MCF 10A (cell line): ENCODE data around the gene CABLES1. TPM values are rescaled to one million over a fixed set of nuclear protein-coding genes. Genes with fewer than 3 reads are reported as not detected.

Experiments used
- BruUV-seq: library from RNA; stranded (reverse); fragments of 400-500 nt; replicated peaks from 2 replicates; lab custom pipeline; 2021; lab: Mats Ljungman, UMichigan
- CTCF ChIA-PET: fragments of 300-600 bp; sonication (Branson Sonifier 250); formaldehyde crosslinking; extraction: SDS; loops from one replicate; lab custom pipeline; 2021; ENCODE audit warnings: antibody characterized with exemption, inconsistent platforms; lab: Yijun Ruan, JAX
- POLR2A ChIA-PET: fragments of 300-600, 350-650 bp; sonication (Branson Sonifier 250); formaldehyde crosslinking; extraction: SDS; loops from one replicate; lab custom pipeline; 2020; ENCODE audit warnings: antibody characterized with exemption, inconsistent platforms; lab: Yijun Ruan, JAX
- DNase-seq: peaks from one replicate; pipeline ENCODE4 v3.0.0-alpha.2; 2018; ENCODE audit not compliant: unreplicated experiment
- H3K27ac Mint-ChIP-seq: one replicate; pipeline ENCODE4 v1.8.0; 2022; ENCODE audit warnings: mild to moderate bottlenecking, low read depth, mixed read lengths; ENCODE audit not compliant: unreplicated experiment
- H3K27me3 Mint-ChIP-seq: one replicate; pipeline ENCODE4 v1.8.0; 2022; ENCODE audit warnings: mixed read lengths; ENCODE audit not compliant: insufficient read depth, unreplicated experiment
- H3K36me3 Mint-ChIP-seq: one replicate; pipeline ENCODE4 v1.8.0; 2022; ENCODE audit warnings: mild to moderate bottlenecking, moderate library complexity, mixed read lengths; ENCODE audit not compliant: insufficient read depth, unreplicated experiment
- H3K4me1 Mint-ChIP-seq: one replicate; pipeline ENCODE4 v1.8.0; 2022; ENCODE audit warnings: mixed read lengths; ENCODE audit not compliant: insufficient read depth, unreplicated experiment
- H3K4me3 Mint-ChIP-seq: one replicate; pipeline ENCODE4 v1.8.0; 2022; ENCODE audit warnings: mild to moderate bottlenecking, moderate library complexity, mixed read lengths; ENCODE audit not compliant: unreplicated experiment
- H3K9me3 Mint-ChIP-seq: one replicate; pipeline ENCODE4 v1.8.0; 2022; ENCODE audit warnings: mixed read lengths; ENCODE audit not compliant: unreplicated experiment
- intact Hi-C: fragments of 100-400 bp; cut with micrococcal nuclease; formaldehyde crosslinking; loops from 2 replicates; pipeline ENCODE4 v1.14.1; 2022
- total RNA-seq: library from RNA; stranded (reverse); gene quantifications from 2 replicates; pipeline ENCODE4 v1.2.3, GENCODE V29; 2022
- TF ChIP-seq, protein P1 (sequence below): fragments of 200-600 bp; IDR thresholded peaks from one replicate; pipeline ENCODE4 v1.8.0; 2022; ENCODE audit warnings: antibody characterized with exemption, mild to moderate bottlenecking; ENCODE audit not compliant: unreplicated experiment

Gene CABLES1
- total RNA-seq, 1 experiment from 2014 or later, result 3.2 TPM

DNA sequence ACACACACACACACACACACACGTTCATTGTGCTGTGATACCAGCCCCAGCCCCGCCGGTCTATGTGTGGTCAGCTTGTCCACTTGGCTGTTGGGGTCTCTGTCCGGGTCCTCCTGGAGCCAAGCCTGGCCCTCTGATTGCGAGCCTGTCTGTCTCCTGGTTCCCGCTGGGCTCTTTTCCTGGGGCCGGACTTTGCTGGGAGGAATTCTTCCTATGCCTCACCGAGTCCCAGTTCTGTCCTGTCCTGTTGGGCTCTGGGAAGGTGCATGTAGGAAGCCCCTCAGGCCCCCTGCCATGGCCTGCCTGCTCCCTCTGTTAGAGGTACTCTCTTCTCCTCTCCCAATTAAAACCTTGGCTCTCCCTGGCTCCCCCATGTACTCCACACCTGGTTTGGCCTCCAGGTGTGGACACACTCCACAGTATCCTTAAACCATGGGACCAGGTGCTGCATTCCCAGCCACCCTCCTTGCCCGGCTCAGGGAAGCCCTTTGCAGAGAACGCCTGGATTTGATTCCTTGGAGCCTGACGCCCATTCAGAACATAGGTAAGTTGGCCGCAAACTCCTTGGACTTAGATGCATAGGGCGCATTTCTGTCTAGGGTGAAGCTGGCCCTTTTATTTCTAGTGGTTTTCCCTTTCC lies 42.3 kb downstream of the CABLES1 start:
- TF ChIP-seq, protein P1, sequence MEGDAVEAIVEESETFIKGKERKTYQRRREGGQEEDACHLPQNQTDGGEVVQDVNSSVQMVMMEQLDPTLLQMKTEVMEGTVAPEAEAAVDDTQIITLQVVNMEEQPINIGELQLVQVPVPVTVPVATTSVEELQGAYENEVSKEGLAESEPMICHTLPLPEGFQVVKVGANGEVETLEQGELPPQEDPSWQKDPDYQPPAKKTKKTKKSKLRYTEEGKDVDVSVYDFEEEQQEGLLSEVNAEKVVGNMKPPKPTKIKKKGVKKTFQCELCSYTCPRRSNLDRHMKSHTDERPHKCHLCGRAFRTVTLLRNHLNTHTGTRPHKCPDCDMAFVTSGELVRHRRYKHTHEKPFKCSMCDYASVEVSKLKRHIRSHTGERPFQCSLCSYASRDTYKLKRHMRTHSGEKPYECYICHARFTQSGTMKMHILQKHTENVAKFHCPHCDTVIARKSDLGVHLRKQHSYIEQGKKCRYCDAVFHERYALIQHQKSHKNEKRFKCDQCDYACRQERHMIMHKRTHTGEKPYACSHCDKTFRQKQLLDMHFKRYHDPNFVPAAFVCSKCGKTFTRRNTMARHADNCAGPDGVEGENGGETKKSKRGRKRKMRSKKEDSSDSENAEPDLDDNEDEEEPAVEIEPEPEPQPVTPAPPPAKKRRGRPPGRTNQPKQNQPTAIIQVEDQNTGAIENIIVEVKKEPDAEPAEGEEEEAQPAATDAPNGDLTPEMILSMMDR, result no peak
- CTCF ChIA-PET, result no interaction called here
- H3K9me3 Mint-ChIP-seq, result no peaks in the 10 kb centered on the region
- intact Hi-C loops, result no loop called here
- no peak overlapping the region for H3K27ac Mint-ChIP-seq
- peaks cover 6% of the 10 kb centered on the region for H3K4me1 Mint-ChIP-seq
- H3K4me3 Mint-ChIP-seq, result no peak overlapping the region
- no peaks in the 10 kb centered on the region for H3K27me3 Mint-ChIP-seq
- no peaks in the 10 kb centered on the region for H3K36me3 Mint-ChIP-seq
- no peak for DNase-seq
- no TSS peak for BruUV-seq
- POLR2A ChIA-PET, result no interaction called here

- Mint-ChIP-seq H3K4me3 (no peak overlapping the region), H3K27ac (no peak overlapping the region), H3K36me3 (no peaks in the 10 kb centered on the region), H3K4me1 (peaks cover 6% of the 10 kb centered on the region), H3K9me3 (no peaks in the 10 kb centered on the region), H3K27me3 (no peaks in the 10 kb centered on the region)
- no TSS peak for BruUV-seq
- no peak for DNase-seq
- POLR2A ChIA-PET, result no interaction called here
- intact Hi-C loops, result no loop called here
- TF ChIP-seq, protein P1, result no peak
- CTCF ChIA-PET, result no interaction called here
Observed at GRCh38 chr18:23178201-23178600, 42.9 kb downstream of the CABLES1 start.

DNA sequence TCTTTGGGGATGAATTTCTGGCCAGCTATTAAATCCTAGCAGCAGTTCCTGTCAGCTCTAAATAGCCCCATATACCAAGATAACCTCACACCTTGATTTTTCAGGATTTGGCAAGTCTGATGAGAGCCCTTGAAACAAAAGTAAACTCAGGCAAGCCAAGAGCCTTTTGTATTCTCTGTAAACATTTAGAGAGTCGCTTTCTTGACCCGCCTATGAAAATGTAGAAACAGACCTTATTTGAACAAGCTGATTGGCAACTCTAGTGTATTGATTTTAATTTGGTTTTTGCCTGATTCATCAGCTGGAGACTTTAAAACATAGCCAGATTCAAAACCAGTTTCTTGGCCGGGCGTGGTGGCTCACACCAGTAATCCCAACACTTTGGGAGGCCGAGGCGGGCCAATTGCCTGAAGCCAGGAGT lies 43.4 kb downstream of the CABLES1 start:
- no peaks in the 10 kb centered on the region for H3K36me3 Mint-ChIP-seq
- ChIA-PET POLR2A (interaction anchor here (1.0 kb wide), 1 partner anchor 44 kb away, joined by 4 read pairs; the partner anchor contains the start of gene CABLES1), CTCF (no interaction called here)
- BruUV-seq, result no TSS peak
- intact Hi-C loops, result no loop called here
- no peaks in the 10 kb centered on the region for H3K27me3 Mint-ChIP-seq
- H3K4me1 Mint-ChIP-seq, result peaks cover 6% of the 10 kb centered on the region
- no peak overlapping the region for H3K27ac Mint-ChIP-seq
- no peak overlapping the region for H3K4me3 Mint-ChIP-seq
- TF ChIP-seq, protein P1, result no peak
- DNase-seq, result no peak
- no peaks in the 10 kb centered on the region for H3K9me3 Mint-ChIP-seq

DNA sequence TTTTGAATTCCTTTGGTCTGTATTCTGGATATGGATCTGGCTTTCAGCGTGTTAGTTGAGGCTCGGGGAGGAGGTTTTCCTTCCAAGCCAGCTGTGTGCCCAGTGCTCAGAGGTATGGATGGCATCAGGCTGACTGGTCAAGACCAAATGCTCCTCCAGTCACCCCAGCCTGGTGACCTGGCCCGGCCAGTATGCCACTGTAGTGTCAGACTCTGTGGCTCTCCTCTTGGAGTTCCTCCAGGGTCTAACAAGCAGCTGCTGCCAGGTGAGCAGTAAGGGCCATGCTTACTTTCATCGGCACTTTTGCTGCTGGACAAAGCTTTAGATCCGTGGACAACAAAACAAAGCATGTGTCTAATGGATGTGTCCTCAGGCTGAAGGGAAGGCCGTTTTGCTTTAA lies 44.1 kb downstream of the CABLES1 start:
- Mint-ChIP-seq H3K4me1 (no peaks in the 10 kb centered on the region), H3K36me3 (no peaks in the 10 kb centered on the region), H3K27ac (no peak overlapping the region), H3K4me3 (no peak overlapping the region), H3K27me3 (no peaks in the 10 kb centered on the region), H3K9me3 (no peaks in the 10 kb centered on the region)
- intact Hi-C loops, result no loop called here
- ChIA-PET POLR2A (interaction anchor here (1.0 kb wide), 1 partner anchor 44 kb away, joined by 4 read pairs; the partner anchor contains the start of gene CABLES1), CTCF (interaction anchor here (0.8 kb wide), 1 partner anchor 48 kb away, joined by 3 read pairs; no protein-coding TSS in a partner anchor)
- TF ChIP-seq, protein P1, result no peak
- DNase-seq, result no peak
- BruUV-seq, result no TSS peak
